EL (cell line): ENCODE measurements around the gene C1orf167.
A peak's percentile ranks its signal among the peaks of the same experiment; 100 is the strongest.

Source experiments
- DNase-seq: peaks from one replicate; pipeline ENCODE4 v3.0.0-alpha.2; 2016

C1orf167 gene

DNA sequence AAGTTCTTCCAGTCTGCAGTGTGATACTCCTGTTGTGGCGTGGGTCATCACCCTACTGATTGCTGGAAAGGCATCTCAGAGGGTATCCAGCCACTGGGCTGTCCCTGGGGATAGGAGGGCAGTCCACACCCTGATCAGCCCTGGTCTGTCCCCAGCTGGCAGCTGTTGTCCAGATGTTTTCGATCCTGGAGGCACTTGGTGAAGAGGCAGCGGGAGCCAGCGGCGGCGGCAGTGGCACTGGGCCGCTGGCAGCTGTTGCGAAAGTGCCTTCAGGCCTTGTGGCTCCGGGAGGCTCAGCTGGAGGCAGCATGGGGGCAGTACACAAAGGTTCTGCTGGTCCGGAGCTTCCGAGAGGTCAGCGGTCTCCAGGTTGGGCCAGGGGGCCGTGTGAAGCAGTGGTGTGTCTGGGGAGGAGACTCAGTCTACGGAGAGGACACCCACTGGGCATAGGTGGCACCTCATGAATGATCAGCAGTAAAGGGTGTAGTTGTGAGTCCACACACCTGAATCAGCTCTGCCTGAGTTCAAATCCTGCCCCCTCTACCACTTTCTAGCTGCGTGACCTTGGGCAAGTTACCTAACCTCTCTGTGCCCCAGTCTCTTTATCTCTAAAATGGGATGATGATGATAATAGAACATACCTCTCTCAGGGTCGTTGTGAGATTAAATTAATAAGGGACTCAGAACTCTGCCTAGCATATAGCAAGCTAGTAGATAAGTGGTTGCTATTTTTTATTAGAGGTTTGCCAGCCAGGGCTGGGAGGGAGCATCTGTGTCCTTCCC is 6.1 kb downstream of the C1orf167 start:
- DNase-seq: no peak

- no peak for DNase-seq
Observed at GRCh38 chr1:11768821-11769220, 6.8 kb downstream of the C1orf167 start.

GRCh38 chr1:11769274-11769673 is 7.3 kb downstream of the C1orf167 start:
- DNase-seq: no peak

DNA sequence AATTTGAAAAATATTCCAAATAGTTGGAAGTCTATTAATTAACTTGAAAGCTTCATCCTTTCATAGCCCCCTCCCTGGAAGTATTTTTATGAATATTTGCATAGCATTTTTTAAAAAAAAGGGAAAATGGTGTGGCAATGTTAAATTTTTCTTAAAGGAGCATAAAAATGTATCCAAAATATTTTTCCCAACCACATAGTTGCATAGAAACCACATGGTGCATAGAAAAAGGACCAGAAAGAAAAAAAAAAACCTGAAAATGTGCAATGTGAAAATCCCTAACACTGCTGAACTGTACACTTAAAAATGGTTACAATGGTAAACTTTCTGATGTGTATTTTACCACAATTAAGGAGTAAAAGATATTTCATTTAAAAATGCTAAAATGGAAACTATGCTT is 8.0 kb downstream of the C1orf167 start:
- DNase-seq: no peak

GRCh38 chr1:11771481-11772043 is 9.6 kb downstream of the C1orf167 start:
- no peak for DNase-seq

GRCh38 chr1:11772458-11772857 is 10.5 kb downstream of the C1orf167 start:
- no peak for DNase-seq

GRCh38 chr1:11774753-11775152 is 12.8 kb downstream of the C1orf167 start:
- DNase-seq: no peak

- no peak for DNase-seq
Observed at GRCh38 chr1:11777658-11778322, 15.8 kb downstream of the C1orf167 start.

- DNase-seq: no peak
Observed at GRCh38 chr1:11778336-11778735, 16.3 kb downstream of the C1orf167 start.

GRCh38 chr1:11778844-11779623 is 17.0 kb downstream of the C1orf167 start:
- no peak for DNase-seq

GRCh38 chr1:11779715-11780379 is 17.9 kb downstream of the C1orf167 start:
- no peak for DNase-seq

DNA sequence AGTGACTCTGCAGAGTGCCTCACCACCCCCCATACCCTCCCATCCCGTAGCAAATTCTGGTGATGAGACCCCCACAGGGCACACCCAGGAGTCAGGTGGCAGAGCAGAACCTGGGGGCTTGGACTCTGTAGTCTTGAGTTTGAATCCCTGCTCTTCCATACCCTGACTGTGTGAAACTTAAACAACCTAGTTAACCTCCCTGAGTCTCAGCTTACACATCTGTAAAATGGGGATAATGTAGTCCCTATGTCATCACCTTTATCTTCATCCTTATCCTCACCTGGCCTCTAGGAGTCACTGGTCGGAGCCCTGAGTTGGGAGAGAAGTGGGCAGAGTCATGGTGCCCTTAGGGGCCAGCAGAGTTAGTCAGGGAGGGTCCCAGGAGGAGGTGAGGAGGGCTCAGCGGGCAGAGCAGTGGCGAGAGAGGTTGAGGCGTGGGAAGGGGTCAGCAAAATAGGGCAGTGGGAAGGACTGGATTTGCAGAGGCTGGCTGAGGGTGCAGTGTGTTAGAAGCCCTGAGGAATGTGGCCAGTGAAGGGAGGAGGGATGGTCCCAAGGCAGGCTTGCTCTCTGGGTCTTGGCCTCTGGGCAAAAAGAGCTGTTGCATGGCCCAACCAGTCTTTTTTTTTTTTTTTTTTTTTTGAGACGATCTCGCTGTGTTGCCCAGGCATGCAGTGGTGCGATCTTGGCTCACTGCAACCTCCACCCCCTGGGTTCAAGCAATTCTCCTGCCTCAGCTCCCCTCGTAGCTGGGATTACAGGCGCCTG is 18.6 kb downstream of the C1orf167 start:
- DNase-seq: no peak

GRCh38 chr1:11781297-11781696 is 19.3 kb downstream of the C1orf167 start:
- no peak for DNase-seq

DNA sequence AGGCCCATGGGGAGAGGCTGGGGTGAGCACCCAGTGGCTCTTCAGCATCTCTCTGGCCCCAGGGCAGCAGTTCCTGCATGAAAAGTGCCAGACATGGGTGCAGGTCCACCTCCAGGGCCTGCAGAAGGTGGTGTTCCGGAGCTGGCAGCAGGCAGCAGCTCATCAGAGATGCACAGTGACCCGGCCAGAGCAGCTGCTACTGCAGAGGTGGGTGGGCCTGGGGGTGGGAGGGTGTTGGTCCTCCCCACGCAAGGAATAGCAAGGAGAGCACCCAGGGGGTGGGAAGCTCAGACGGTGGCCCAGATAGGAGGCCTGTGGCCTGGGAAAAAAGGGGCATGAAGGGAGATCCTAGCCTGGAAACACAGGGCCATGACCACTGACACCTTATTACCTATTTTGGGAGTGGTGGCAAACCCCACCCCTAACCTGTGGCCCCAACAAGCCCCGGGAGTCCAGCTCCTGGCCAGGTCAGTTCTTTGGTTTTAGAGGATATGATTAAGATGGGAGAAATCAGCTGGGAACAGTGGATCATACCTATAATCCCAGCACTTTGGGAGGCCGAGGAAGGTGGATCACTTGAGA is 20.2 kb downstream of the C1orf167 start:
- DNase-seq: no peak

DNA sequence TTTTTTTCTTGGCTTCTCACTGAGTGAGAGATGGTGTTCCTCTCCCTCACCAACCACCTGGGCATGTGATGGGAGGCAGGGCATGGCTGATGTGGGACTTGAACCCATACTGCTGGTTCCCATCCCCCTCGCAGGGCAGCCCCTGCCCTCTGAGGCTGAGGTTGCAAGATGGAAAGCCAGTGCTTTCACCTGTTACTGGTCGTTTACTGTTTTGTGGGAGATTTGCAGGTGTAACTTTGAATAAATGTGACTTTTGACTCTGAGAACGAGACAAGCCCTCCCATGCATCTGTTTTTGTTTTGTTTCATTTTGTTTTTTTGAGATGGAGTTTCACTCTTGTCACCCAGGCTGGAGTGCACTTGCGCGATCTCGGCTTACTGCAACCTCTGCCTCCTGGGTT is 21.6 kb downstream of the C1orf167 start:
- no peak for DNase-seq

DNA sequence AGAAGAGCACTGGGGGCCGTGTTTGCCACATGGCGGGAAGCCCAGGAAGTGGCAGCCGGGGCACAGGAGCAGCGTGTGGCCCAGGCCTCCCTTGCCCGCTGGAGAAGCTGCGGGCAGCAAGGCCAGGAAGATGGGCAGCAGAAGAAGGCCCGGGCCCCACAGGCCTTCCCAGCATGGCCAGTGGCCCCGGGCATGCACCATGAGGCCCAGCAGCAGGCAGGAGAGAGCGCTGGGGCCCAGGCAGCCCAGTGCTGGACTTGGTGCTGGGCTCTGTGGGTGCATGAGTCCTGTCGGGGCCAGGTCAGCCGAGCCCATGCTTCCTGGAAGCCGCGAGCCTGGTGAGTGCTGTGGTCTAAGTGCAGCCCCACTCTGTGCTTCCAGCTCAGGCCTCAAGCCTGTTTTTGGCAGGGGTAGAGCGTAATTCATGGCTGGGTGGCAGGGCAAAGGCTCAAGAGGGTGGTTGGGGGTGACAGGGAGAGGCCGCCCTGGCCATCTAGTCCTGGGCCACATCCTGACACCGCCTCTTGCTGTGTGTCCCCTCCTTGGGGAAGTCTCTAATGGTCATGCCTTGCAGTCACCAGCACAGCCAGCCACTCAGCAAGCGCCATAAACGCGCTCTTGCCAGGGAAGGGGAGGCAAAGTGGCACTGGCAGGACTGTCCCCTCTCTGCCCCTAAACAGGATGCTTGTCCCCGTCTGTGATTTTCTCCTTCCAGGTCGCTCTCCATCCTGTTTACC is 22.4 kb downstream of the C1orf167 start:
- no peak for DNase-seq

DNA sequence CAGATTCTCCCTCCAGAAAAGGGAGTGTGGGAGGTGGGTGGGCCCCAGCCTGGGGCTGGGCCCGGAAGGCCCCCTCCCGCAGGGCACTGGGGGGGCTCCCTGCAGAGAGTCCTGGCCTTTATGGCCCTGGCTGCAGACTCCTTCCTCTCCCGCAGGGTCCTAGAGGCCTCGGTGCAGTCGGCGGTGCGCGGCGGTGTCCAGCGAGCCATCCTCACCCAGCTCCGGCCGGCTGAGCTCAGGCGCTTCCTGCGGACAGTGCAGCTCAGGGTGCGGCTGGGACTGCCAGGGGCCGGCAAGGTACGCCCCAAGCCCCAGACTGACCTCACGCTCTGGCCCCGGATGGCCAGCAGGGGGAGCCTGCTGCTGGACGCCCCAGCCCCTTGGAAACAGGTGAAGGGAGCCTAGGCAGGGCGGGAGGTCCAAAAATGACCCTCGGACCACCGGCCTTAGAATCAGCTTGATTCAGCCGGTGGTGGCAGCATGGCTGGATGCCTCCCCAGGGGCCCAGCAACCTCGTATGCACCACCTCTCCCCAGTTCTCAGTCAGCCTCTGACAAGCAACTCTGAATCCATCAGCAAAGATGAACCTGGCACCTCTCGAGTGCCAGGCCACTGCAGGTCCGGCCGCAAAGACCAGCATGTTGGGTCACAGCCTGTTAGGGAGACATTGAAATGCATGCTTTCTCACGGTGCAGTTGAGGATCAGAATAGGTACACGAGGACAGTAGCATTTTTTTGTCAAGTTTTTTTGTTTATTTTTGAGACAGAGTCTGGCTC is 23.2 kb downstream of the C1orf167 start:
- DNase-seq: peak; percentile 69

GRCh38 chr1:11786168-11786567 is 24.2 kb downstream of the C1orf167 start:
- no peak for DNase-seq

GRCh38 chr1:11787251-11787803 is 25.3 kb downstream of the C1orf167 start:
- DNase-seq: peak; percentile 58
